ENCODE data around the gene MASTL.

DNA sequence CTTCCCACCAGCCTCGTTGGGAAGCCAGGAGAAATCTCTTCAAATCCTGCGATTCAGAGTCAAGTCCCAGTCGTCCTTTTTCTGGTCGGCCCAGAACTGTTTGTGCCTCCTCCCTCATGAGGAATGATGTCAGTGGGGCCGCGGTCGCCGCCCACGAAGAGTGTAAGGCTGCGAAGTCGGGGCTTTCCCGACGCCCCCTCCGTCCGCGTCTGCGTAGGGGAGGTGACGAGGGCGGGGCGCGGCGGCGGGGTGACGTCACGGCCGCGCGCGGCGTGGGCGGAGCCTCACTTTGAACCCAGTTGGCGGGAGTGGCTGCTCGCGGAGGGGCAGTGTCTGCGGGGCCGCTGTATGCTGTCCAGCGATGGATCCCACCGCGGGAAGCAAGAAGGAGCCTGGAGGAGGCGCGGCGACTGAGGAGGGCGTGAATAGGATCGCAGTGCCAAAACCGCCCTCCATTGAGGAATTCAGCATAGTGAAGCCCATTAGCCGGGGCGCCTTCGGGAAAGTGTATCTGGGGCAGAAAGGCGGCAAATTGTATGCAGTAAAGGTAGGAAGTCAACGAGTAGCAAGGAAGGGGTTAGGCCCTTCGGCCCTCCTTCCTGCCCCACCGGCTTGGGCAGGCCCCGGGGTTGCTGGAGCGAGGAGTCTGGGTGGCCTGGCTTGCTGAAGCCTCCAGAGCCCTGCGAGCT lies at the start of gene MASTL:
- TF ChIP-seq, protein P1, sequence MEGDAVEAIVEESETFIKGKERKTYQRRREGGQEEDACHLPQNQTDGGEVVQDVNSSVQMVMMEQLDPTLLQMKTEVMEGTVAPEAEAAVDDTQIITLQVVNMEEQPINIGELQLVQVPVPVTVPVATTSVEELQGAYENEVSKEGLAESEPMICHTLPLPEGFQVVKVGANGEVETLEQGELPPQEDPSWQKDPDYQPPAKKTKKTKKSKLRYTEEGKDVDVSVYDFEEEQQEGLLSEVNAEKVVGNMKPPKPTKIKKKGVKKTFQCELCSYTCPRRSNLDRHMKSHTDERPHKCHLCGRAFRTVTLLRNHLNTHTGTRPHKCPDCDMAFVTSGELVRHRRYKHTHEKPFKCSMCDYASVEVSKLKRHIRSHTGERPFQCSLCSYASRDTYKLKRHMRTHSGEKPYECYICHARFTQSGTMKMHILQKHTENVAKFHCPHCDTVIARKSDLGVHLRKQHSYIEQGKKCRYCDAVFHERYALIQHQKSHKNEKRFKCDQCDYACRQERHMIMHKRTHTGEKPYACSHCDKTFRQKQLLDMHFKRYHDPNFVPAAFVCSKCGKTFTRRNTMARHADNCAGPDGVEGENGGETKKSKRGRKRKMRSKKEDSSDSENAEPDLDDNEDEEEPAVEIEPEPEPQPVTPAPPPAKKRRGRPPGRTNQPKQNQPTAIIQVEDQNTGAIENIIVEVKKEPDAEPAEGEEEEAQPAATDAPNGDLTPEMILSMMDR (IDR thresholded peaks at IDR 0.05; ENCODE audit: low read depth, low read length, poor library complexity, severe bottlenecking), result no peak
- TF ChIP-seq EZH2phosphoT487 (IDR thresholded peaks at IDR 0.05; ENCODE audit: borderline replicate concordance, low read length), result no peak
